Sigmoid colon (tissue), 7 donors: ENCODE data around the gene ADAM19. TPM values are rescaled to one million over a fixed set of nuclear protein-coding genes. Genes with fewer than 3 reads are reported as not detected.

Experiments used
- DNase-seq: peaks from one replicate; pipeline ENCODE4 v3.0.0-alpha.2; 2019
- H3K27ac ChIP-seq, 4 donors: fragments of 200-600 bp; sonication (generic); one replicate each; pipeline ENCODE4 v1.5.1; 2016 to 2019; ENCODE audit warnings: mild to moderate bottlenecking in 1 of 4
- H3K27me3 ChIP-seq, 3 donors: fragments of 200-600 bp; sonication (generic); one replicate each; pipeline ENCODE4 v1.5.1; 2019; ENCODE audit warnings: mild to moderate bottlenecking in 1 of 3
- H3K36me3 ChIP-seq, 4 donors: fragments of 200-600 bp; sonication (generic); one replicate each; pipeline ENCODE4 v1.5.1; 2016 to 2019
- H3K4me1 ChIP-seq, 4 donors: fragments of 200-600 bp; sonication (generic); one replicate each; pipeline ENCODE4 v1.5.1; 2017 to 2019
- H3K4me3 ChIP-seq, 4 donors: fragments of 200-600 bp; sonication (generic); one replicate each; pipeline ENCODE4 v1.5.1; 2017 to 2019; ENCODE audit warnings: mild to moderate bottlenecking in 2 of 4, moderate library complexity in 1 of 4
- H3K9me3 ChIP-seq, 4 donors: fragments of 200-600 bp in 3 of 4; sonication (generic) in 3 of 4; one replicate each; pipeline versions ENCODE4 v1.5.1 to v1.6.1; 2013 to 2019
- CTCF ChIP-seq, 4 experiments: fragments of 450-650 bp in 3 of 4; fragments of 200-600 bp in 1 of 4; IDR thresholded peaks; one replicate each; pipeline ENCODE4 v1.5.1; 2016 to 2019; ENCODE audit warnings: antibody characterized with exemption in 4 of 4, mild to moderate bottlenecking in 3 of 4, moderate library complexity in 2 of 4
- EP300 ChIP-seq, 4 donors: sonication (generic); formaldehyde crosslinking; IDR thresholded peaks; one replicate each; pipeline ENCODE4 v1.6.1; 2017; ENCODE audit warnings: antibody characterized with exemption in 4 of 4
- POLR2A ChIP-seq, 2 donors: fragments of 450-650 bp; IDR thresholded peaks; one replicate each; pipeline ENCODE4 v1.6.1; 2016; ENCODE audit warnings: antibody characterized with exemption in 2 of 2, mild to moderate bottlenecking in 2 of 2, moderate library complexity in 2 of 2
- POLR2AphosphoS5 ChIP-seq, 4 donors: sonication (generic); formaldehyde crosslinking; IDR thresholded peaks; one replicate each; pipeline ENCODE4 v1.6.1; 2017; ENCODE audit warnings: antibody characterized with exemption in 4 of 4
- WGBS, 2 donors: extraction: QIAGEN DNeasy Blood & Tissue Kit; methylation state at CpG; one replicate each; pipeline ENCODE4 v1.1.7; 2013; 5-methylcytosine and 5-hydroxymethylcytosine counted together
- intact Hi-C: fragments of 100-400 bp; cut with DNase I; formaldehyde crosslinking; loops from one replicate; pipeline ENCODE4 v1.15.1; 2023
- polyA plus RNA-seq, 3 donors: library from polyadenylated mRNA; stranded (reverse); fragments of 200-250 nt; gene quantifications; one replicate each; pipeline ENCODE4 v1.2.3, GENCODE V29; 2013
- total RNA-seq, 4 donors: library from RNA; depleted of rRNA; stranded (reverse); fragments of >200 nt; gene quantifications; one replicate each; pipeline ENCODE4 v1.1.0, GENCODE V29; 2016
- donor health status: healthy with polysubstance abuse.
- donor health status: Bipolar disorder and iron deficiency.
- donor health status: healthy.

The ADAM19 gene
- total and polyA plus RNA-seq, 7 donors: 1.2 to 53.2 (median 18.8) TPM

- Histone ChIP-seq H3K4me3 (no peak overlapping the region), H3K27me3 (no peaks in the 10 kb centered on the region), H3K4me1 (no peaks in the 10 kb centered on the region), H3K36me3 (no peaks in the 10 kb centered on the region), H3K27ac (no peak overlapping the region), H3K9me3 (peaks cover 0 to 2% (median 0%) of the 10 kb centered on the region in 4 donors)
- intact Hi-C loops: no loop called here
- WGBS, 2 donors: 72 to 74% methylated on average over 10 of the region's 10 CpGs
- no peak for DNase-seq
- TF ChIP-seq EP300 (IDR thresholded peaks at IDR 0.05) (no peak), POLR2AphosphoS5 (IDR thresholded peaks at IDR 0.05) (no peak), CTCF (IDR thresholded peaks at IDR 0.05) (no peak), POLR2A (IDR thresholded peaks at IDR 0.05) (no peak)
Measured at GRCh38 chr5:157582731-157583620, 7.4 kb upstream of the ADAM19 start.

- no peak for DNase-seq
Measured at GRCh38 chr5:157581901-157582300, 6.3 kb upstream of the ADAM19 start.

GRCh38 chr5:157578079-157578780 lies 2.7 kb upstream of the ADAM19 start:
- WGBS, 2 donors: 90 to 91% methylated on average over 6 of the region's 6 CpGs
- H3K9me3 ChIP-seq: no peaks in the 10 kb centered on the region
- intact Hi-C loops: loop anchor here (5.0 kb wide), 3 partner anchors 94 to 211 kb away; partner anchors contain the start of gene C5orf52
- no peaks in the 10 kb centered on the region for H3K36me3 ChIP-seq
- TF ChIP-seq CTCF (IDR thresholded peaks at IDR 0.05) (no peak), POLR2A (IDR thresholded peaks at IDR 0.05) (no peak), POLR2AphosphoS5 (IDR thresholded peaks at IDR 0.05) (no peak), EP300 (IDR thresholded peaks at IDR 0.05) (no peak)
- no peak for DNase-seq
- no peaks in the 10 kb centered on the region for H3K27me3 ChIP-seq
- peaks cover 0 to 20% (median 8%) of the 10 kb centered on the region in 4 donors for H3K4me1 ChIP-seq
- H3K4me3 ChIP-seq: no peak overlapping the region
- no peak overlapping the region for H3K27ac ChIP-seq

More at GRCh38 chr5:157581901-157582300, 6.3 kb upstream of the ADAM19 start:
- H3K36me3 ChIP-seq: no peaks in the 10 kb centered on the region
- H3K9me3 ChIP-seq: peaks cover 0 to 2% (median 0%) of the 10 kb centered on the region in 4 donors
- no peaks in the 10 kb centered on the region for H3K27me3 ChIP-seq
- H3K27ac ChIP-seq: no peak overlapping the region
- WGBS, 2 donors: 92 to 94% methylated on average over 5 of the region's 5 CpGs
- no peaks in the 10 kb centered on the region for H3K4me1 ChIP-seq
- intact Hi-C loops: no loop called here
- TF ChIP-seq POLR2AphosphoS5 (IDR thresholded peaks at IDR 0.05) (no peak), CTCF (IDR thresholded peaks at IDR 0.05) (no peak), POLR2A (IDR thresholded peaks at IDR 0.05) (no peak), EP300 (IDR thresholded peaks at IDR 0.05) (no peak)
- H3K4me3 ChIP-seq: no peak overlapping the region

GRCh38 chr5:157576678-157577077 lies 1.1 kb upstream of the ADAM19 start:
- Histone ChIP-seq H3K27me3 (no peaks in the 10 kb centered on the region), H3K4me1 (peaks cover 0 to 36% (median 23%) of the 10 kb centered on the region in 4 donors), H3K27ac (peak overlapping the region; percentile 91 to 95 (median 94)), H3K9me3 (no peaks in the 10 kb centered on the region), H3K4me3 (peak overlapping the region in 1 of 4 donors; percentile 77), H3K36me3 (no peaks in the 10 kb centered on the region)
- WGBS, 2 donors: 77 to 85% methylated on average over 4 of the region's 4 CpGs
- TF ChIP-seq POLR2AphosphoS5 (IDR thresholded peaks at IDR 0.05) (no peak), POLR2A (IDR thresholded peaks at IDR 0.05) (no peak)
- no peak for DNase-seq
- intact Hi-C loops: loop anchor here (5.0 kb wide), 3 partner anchors 96 to 209 kb away; partner anchors contain the start of gene C5orf52
